ENCODE measurements around the gene POC1B. TPM values are rescaled to one million over a fixed set of nuclear protein-coding genes. Genes with fewer than 3 reads are reported as not detected.

Gene POC1B
- total RNA-seq, 2 donors from 2014 or later: 61.3 to 76.3 TPM

Other genes with a start within 250 kb of the POC1B start
- 10 to 100 TPM; 49.4 to 65.9 TPM for gene DUSP6, start 173.5 kb downstream of the POC1B start, total RNA-seq
- gene GALNT4, start 1.3 kb downstream of the POC1B start, total RNA-seq: 10 to 100 TPM; 34.9 TPM
- gene ATP2B1, start 182.8 kb upstream of the POC1B start, total RNA-seq: 10 to 100 TPM; 45.5 to 57.3 TPM

All from natural killer cell treated with Interleukin-12 subunit alpha and Interleukin-12 subunit beta and Interleukin-15 and Interleukin-18, amount 100 ng/mL, for 72 hours (primary cell).